Large intestine (tissue), 3 donors: ENCODE measurements around the gene HGF. TPM values are rescaled to one million over a fixed set of nuclear protein-coding genes. Genes with fewer than 3 reads are reported as not detected.

ENCODE experiments used
- DNase-seq, 2 donors: peaks; one replicate each; pipeline versions ENCODE4 v3.0.0 to v3.0.0-alpha.2; 2013
- H3K27ac ChIP-seq: one replicate; pipeline ENCODE4 v1.5.1; 2013; ENCODE audit warnings: low read length
- H3K27me3 ChIP-seq: 2 replicates; pipeline ENCODE4 v1.6.1; 2013; ENCODE audit warnings: low read length; ENCODE audit not compliant: control insufficient read depth, insufficient read depth
- H3K36me3 ChIP-seq: 2 replicates; pipeline ENCODE4 v1.6.1; 2013; ENCODE audit warnings: low read length; ENCODE audit not compliant: control insufficient read depth, insufficient read depth
- H3K4me1 ChIP-seq: one replicate; pipeline ENCODE4 v1.6.1; 2013; ENCODE audit warnings: low read length; ENCODE audit not compliant: control insufficient read depth, insufficient read depth
- H3K4me3 ChIP-seq: one replicate; pipeline ENCODE4 v1.5.1; 2013; ENCODE audit warnings: low read length
- H3K9me3 ChIP-seq: one replicate; pipeline ENCODE4 v1.6.1; 2013; ENCODE audit warnings: mild to moderate bottlenecking, low read depth, low read length, moderate library complexity; ENCODE audit not compliant: control insufficient read depth
- WGBS: methylation state at CpG from one replicate; pipeline ENCODE4 v1.1.5; 2013; ENCODE audit warnings: low lambda C conversion rate; ENCODE audit not compliant: insufficient coverage; 5-methylcytosine and 5-hydroxymethylcytosine counted together
- polyA plus RNA-seq: library from polyadenylated mRNA; unstranded; fragments of 120-200 nt; gene quantifications from one replicate; pipeline ENCODE4 v1.2.1, GENCODE V29; 2013

Gene HGF
- polyA plus RNA-seq, 1 donor, result 2.8 TPM

GRCh38 chr7:81684514-81685269 lies 85.2 kb downstream of the HGF start:
- no peak overlapping the region for H3K27ac ChIP-seq

DNA sequence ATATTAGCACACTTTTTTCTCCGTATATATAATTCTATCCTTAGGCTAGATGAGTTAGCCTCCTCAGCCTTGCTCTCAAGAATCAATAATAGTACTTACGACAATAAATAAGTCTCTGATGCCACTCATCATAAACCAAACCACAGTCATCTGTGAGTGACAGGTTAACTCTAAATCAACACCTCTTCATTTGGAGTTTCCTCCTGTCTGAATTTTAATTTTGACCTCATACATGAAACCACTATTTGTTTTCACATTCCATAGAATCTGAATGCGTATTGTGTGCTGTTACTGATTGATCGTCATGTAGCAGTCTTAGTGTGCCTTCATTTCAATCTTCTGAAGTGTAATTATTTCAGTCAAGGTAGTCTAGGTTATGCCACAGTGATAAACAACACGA lies 85.8 kb downstream of the HGF start:
- Histone ChIP-seq H3K27me3 (no peaks in the 10 kb centered on the region), H3K4me3 (no peak overlapping the region), H3K36me3 (no peaks in the 10 kb centered on the region), H3K27ac (no peak overlapping the region), H3K4me1 (no peaks in the 10 kb centered on the region), H3K9me3 (no peaks in the 10 kb centered on the region)
- DNase-seq, result no peak
- WGBS, result 70% methylated on average over 2 of the region's 5 CpGs

More at GRCh38 chr7:81684514-81685269, 85.2 kb downstream of the HGF start:
- Histone ChIP-seq H3K9me3 (no peaks in the 10 kb centered on the region), H3K4me3 (no peak overlapping the region), H3K27me3 (no peaks in the 10 kb centered on the region), H3K36me3 (no peaks in the 10 kb centered on the region), H3K4me1 (no peaks in the 10 kb centered on the region)
- no CpG with 5 or more reads among the region's 2 CpGs for WGBS
- DNase-seq, result peak; percentile 48 to 61

DNA sequence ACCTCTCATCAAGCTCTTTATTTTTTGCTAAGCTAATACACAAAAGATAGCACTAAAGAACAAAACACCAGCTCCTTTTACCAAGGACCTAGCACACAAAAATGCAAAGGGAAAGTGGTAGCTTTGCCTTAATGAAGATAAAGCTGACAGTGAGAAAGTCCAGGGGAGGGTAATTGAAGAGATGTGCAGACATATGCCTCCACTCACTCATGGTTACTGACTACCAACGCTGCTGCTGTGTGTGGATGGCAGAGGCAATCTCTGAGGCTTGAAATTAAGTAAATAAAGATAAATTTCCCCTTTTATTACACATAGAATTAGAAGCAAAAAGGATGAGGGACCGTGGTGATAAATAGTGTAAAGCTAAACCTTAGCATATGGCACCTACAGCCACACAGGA lies 87.0 kb downstream of the HGF start:
- 20% methylated on average over 2 of the region's 2 CpGs for WGBS
- Histone ChIP-seq H3K27me3 (no peaks in the 10 kb centered on the region), H3K9me3 (no peaks in the 10 kb centered on the region), H3K36me3 (no peaks in the 10 kb centered on the region), H3K4me1 (no peaks in the 10 kb centered on the region), H3K4me3 (no peak overlapping the region), H3K27ac (no peak overlapping the region)
- DNase-seq, result no peak

GRCh38 chr7:81680120-81680519 lies 89.7 kb downstream of the HGF start:
- 43% methylated on average over 1 of the region's 2 CpGs for WGBS
- no peaks in the 10 kb centered on the region for H3K36me3 ChIP-seq
- H3K27me3 ChIP-seq, result no peaks in the 10 kb centered on the region
- H3K4me3 ChIP-seq, result no peak overlapping the region
- H3K4me1 ChIP-seq, result no peaks in the 10 kb centered on the region
- DNase-seq, result no peak
- no peak overlapping the region for H3K27ac ChIP-seq
- no peaks in the 10 kb centered on the region for H3K9me3 ChIP-seq

- no CpG with 5 or more reads among the region's 1 CpG for WGBS
- H3K27ac ChIP-seq, result no peak overlapping the region
- no peaks in the 10 kb centered on the region for H3K4me1 ChIP-seq
- H3K36me3 ChIP-seq, result no peaks in the 10 kb centered on the region
- no peaks in the 10 kb centered on the region for H3K9me3 ChIP-seq
- H3K4me3 ChIP-seq, result no peak overlapping the region
- DNase-seq, result no peak
- H3K27me3 ChIP-seq, result no peaks in the 10 kb centered on the region
These were observed 93.0 kb downstream of the HGF start for GRCh38 chr7:81676813-81677212.

GRCh38 chr7:81676105-81676811 lies 93.6 kb downstream of the HGF start:
- no CpG with 5 or more reads among the region's 3 CpGs for WGBS
- Histone ChIP-seq H3K27ac (no peak overlapping the region), H3K4me1 (no peaks in the 10 kb centered on the region), H3K9me3 (no peaks in the 10 kb centered on the region), H3K27me3 (no peaks in the 10 kb centered on the region), H3K4me3 (no peak overlapping the region), H3K36me3 (no peaks in the 10 kb centered on the region)
- DNase-seq, result no peak

GRCh38 chr7:81674431-81674830 lies 95.4 kb downstream of the HGF start:
- H3K9me3 ChIP-seq, result no peaks in the 10 kb centered on the region

DNA sequence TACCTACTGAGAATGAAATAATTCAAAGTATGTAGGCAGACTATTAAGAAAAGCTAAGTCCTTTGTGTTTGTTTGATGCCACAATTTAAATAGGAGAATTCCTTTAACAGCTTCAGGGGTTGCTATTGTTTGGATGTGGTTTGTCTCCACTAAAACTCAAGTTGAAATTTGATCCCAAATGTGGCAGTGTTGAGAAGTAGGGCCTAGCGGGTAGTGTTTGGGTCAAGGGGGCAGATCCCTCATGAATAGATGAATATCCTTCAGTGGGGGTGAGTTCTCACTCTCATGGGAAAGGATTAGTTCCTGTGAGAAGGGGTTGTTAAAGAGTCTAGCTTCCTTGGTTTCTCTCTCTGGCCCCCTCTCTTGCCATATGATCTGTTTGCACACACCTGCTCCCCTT lies 97.0 kb downstream of the HGF start:
- Histone ChIP-seq H3K4me1 (no peaks in the 10 kb centered on the region), H3K36me3 (no peaks in the 10 kb centered on the region), H3K9me3 (no peaks in the 10 kb centered on the region), H3K27ac (no peak overlapping the region), H3K27me3 (no peaks in the 10 kb centered on the region), H3K4me3 (no peak overlapping the region)
- DNase-seq, result no peak
- WGBS, result no CpG with 5 or more reads among the region's 1 CpG

More at GRCh38 chr7:81674431-81674830, 95.4 kb downstream of the HGF start:
- Histone ChIP-seq H3K4me3 (no peak overlapping the region), H3K36me3 (no peaks in the 10 kb centered on the region), H3K4me1 (no peaks in the 10 kb centered on the region), H3K27ac (no peak overlapping the region), H3K27me3 (no peaks in the 10 kb centered on the region)
- DNase-seq, result no peak
- no CpG with 5 or more reads among the region's 2 CpGs for WGBS

GRCh38 chr7:81669476-81670105 lies 100.3 kb downstream of the HGF start:
- WGBS, result 45% methylated on average over 3 of the region's 3 CpGs
- Histone ChIP-seq H3K4me3 (no peak overlapping the region), H3K36me3 (no peaks in the 10 kb centered on the region), H3K9me3 (no peaks in the 10 kb centered on the region), H3K4me1 (no peaks in the 10 kb centered on the region), H3K27ac (no peak overlapping the region), H3K27me3 (no peaks in the 10 kb centered on the region)
- DNase-seq, result no peak

GRCh38 chr7:81666209-81666608 lies 103.6 kb downstream of the HGF start:
- no peak for DNase-seq
- Histone ChIP-seq H3K36me3 (no peaks in the 10 kb centered on the region), H3K27me3 (no peaks in the 10 kb centered on the region), H3K9me3 (no peaks in the 10 kb centered on the region), H3K27ac (no peak overlapping the region), H3K4me1 (no peaks in the 10 kb centered on the region), H3K4me3 (no peak overlapping the region)
- WGBS, result no CpG with 5 or more reads among the region's 1 CpG
